ENCODE results near the gene CTSZ.

CTSZ gene

GRCh38 chr20:58998656-58999055 lies 8.4 kb downstream of the CTSZ start:
- Histone ChIP-seq H3K4me1 (ENCODE audit: control insufficient read depth in 1 of 2, insufficient read depth in 1 of 2, low read depth in 1 of 2, low read length in 1 of 2) (peaks cover 8 to 10% of the 10 kb centered on the region in 2 experiments), H3K27me3 (no peaks in the 10 kb centered on the region), H3K36me3 (peaks cover 100% of the 10 kb centered on the region), H3K9me3 (no peaks in the 10 kb centered on the region), H3K27ac (no peak overlapping the region), H3K4me3 (ENCODE audit: low read depth in 1 of 2, low read length in 1 of 2) (no peak overlapping the region)
- no peak for TF ChIP-seq CTCF (IDR thresholded peaks at IDR 0.05)

GRCh38 chr20:58997141-58997770 lies 9.8 kb downstream of the CTSZ start:
- Histone ChIP-seq H3K4me1 (ENCODE audit: control insufficient read depth in 1 of 2, insufficient read depth in 1 of 2, low read depth in 1 of 2, low read length in 1 of 2) (no peaks in the 10 kb centered on the region), H3K36me3 (peaks cover 100% of the 10 kb centered on the region), H3K27me3 (no peaks in the 10 kb centered on the region)

GRCh38 chr20:58996226-58996611 lies 10.8 kb downstream of the CTSZ start:
- no peak for TF ChIP-seq CTCF (IDR thresholded peaks at IDR 0.05)
- Histone ChIP-seq H3K27ac (peak overlapping the region; percentile 6), H3K9me3 (no peaks in the 10 kb centered on the region), H3K4me3 (ENCODE audit: low read depth in 1 of 2, low read length in 1 of 2) (no peak overlapping the region), H3K27me3 (no peaks in the 10 kb centered on the region), H3K36me3 (peaks cover 100% of the 10 kb centered on the region), H3K4me1 (ENCODE audit: control insufficient read depth in 1 of 2, insufficient read depth in 1 of 2, low read depth in 1 of 2, low read length in 1 of 2) (no peaks in the 10 kb centered on the region)

More at GRCh38 chr20:58997141-58997770, 9.8 kb downstream of the CTSZ start:
- Histone ChIP-seq H3K4me3 (ENCODE audit: low read depth in 1 of 2, low read length in 1 of 2) (no peak overlapping the region), H3K27ac (no peak overlapping the region), H3K9me3 (no peaks in the 10 kb centered on the region)
- TF ChIP-seq CTCF (IDR thresholded peaks at IDR 0.05), result no peak

- peaks cover 100% of the 10 kb centered on the region for H3K36me3 ChIP-seq
- TF ChIP-seq CTCF (IDR thresholded peaks at IDR 0.05), result no peak
- H3K27me3 ChIP-seq, result no peaks in the 10 kb centered on the region
- no peak overlapping the region for H3K4me3 ChIP-seq (ENCODE audit: low read depth in 1 of 2, low read length in 1 of 2)
- no peaks in the 10 kb centered on the region for H3K4me1 ChIP-seq (ENCODE audit: control insufficient read depth in 1 of 2, insufficient read depth in 1 of 2, low read depth in 1 of 2, low read length in 1 of 2)
- peak overlapping the region; percentile 58 for H3K27ac ChIP-seq
- H3K9me3 ChIP-seq, result no peaks in the 10 kb centered on the region
These were observed 11.4 kb downstream of the CTSZ start for GRCh38 chr20:58995461-58996225.

- Histone ChIP-seq H3K27me3 (no peaks in the 10 kb centered on the region), H3K27ac (peak overlapping the region; percentile 58), H3K9me3 (no peaks in the 10 kb centered on the region), H3K4me3 (ENCODE audit: low read depth in 1 of 2, low read length in 1 of 2) (no peak overlapping the region), H3K4me1 (ENCODE audit: control insufficient read depth in 1 of 2, insufficient read depth in 1 of 2, low read depth in 1 of 2, low read length in 1 of 2) (no peaks in the 10 kb centered on the region), H3K36me3 (peaks cover 99% of the 10 kb centered on the region)
- no peak for TF ChIP-seq CTCF (IDR thresholded peaks at IDR 0.05)
These were observed 12.5 kb downstream of the CTSZ start for GRCh38 chr20:58994390-58995159.

Measured in neutrophil (primary cell).